GM21825 (cell line): ENCODE results near the gene ADCY6.

Source experiments
- ATAC-seq: cut with Tn5 transposase; IDR thresholded peaks from one replicate; pipeline ENCODE4 v1.9.1; 2021; ENCODE audit warnings: mild to moderate bottlenecking, moderate library complexity; ENCODE audit not compliant: unreplicated experiment

The ADCY6 gene

GRCh38 chr12:48788854-48789775 is at the start of gene ADCY6:
Gene ADCY6, minus strand, starts transcription at chr12:48789089. Its CDS starts 5,655 bp downstream, at chr12:48783434.
- peak; percentile 68 for ATAC-seq

DNA sequence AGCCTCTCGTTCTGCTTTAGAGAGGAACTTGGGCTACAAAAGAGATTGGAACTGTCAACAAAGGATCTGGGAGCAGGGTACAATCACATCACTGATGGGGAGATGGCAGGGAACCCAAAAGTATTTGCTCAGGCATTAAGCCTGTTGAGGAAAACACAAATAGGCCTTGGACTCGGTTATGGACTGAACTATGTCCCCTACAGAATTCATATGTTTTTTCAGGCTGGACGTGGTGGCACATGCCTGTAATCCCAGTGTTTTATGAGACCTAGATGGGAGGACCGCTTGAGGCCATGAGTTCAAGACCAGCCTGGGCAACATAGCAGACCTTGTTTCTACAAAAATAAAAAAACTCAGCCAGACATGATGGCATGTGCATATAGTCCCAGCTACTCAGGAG is 49.2 kb upstream of the ADCY6 start:
- no peak for ATAC-seq

DNA sequence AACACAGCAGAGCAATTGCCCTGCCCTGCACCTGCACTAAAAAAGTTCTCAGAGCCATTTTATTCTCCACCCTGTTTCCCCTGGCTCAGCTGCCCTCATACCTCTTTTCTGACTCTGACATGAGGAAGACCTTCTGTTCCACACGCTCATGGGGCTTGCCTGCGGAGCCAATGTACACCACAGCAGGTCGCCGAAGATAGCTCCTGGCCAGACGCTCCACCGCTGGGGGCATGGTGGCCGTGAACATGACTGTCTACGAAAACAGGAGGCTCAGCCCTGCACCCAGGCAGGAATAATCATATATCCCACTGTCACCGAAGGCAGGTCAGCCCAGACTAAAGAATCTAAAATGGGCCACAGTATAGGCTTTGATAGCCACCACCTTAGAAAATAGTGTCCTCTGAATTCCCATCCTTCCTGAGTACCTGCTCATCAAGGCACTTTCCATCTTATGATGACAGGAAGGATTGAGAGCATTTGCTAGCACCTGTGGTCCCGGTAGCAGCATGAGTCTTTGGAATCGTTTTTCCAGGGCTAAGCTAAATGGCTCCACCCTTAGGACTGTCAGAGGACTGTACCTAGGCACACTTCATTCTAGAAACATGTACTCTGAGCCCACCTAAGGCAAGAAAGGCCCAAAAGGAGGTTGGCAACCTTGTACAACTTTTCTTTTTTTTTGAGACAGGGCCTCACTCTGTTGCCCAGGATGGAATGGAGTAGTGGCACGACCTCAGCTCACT is 43.6 kb upstream of the ADCY6 start:
- ATAC-seq: no peak

GRCh38 chr12:48831257-48831656 is 42.4 kb upstream of the ADCY6 start:
- no peak for ATAC-seq

DNA sequence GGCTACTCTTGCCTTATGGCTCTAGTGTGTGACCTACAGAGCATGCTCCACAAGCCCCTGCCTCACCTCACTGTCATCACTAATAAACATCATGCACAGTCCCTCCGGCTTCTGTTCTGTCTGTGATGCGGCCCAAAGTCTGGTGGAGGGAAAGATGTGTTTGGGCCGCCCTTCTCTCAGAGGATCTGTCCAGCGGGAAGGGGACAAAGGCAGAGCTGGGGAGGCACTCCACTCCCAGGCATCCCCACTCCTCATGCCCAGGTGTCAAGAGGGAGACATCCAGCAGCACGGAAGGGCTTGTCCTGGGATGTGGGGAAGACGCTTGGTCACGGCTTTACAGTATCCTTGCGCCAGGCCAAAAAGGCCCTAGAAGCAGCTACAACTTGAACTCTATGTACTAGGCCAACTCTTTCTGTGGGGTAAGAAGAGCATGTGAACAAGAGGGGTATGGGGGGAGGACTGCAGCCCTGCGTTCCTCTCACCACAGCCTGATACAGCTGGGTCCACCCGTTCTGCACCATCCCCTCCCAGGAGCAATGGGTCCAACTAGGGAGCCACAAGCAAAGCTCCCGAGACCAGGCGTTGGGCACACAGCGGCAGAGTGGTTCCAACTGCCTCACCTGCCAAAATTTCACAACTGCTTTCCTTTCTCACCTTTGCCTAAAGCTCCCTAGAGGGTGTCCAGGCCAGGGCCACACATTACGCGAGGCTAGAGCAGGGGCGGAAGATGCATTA is 40.1 kb upstream of the ADCY6 start:
- ATAC-seq: no peak

DNA sequence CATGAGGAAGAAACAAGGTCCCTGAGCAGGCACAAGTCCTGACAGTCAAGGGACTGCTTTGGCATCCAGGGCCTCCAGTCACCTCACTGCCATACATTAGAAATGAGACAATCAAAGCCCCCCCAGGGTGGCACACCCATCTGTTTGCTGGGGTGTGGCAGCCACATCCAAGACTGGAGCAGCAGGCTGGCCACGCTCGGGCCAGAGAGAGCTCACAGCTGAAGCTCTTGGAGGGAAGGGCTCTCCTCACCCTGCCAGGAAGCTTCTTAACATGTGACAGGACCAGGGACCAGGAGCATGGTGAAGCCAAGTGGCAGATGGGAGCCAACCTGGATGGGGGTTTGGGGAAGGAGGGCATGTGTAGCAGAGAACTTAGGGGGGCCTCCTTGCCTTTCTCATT is 39.4 kb upstream of the ADCY6 start:
- ATAC-seq: no peak

GRCh38 chr12:48827513-48828096 is 38.7 kb upstream of the ADCY6 start:
- no peak for ATAC-seq

GRCh38 chr12:48827026-48827425 is 38.1 kb upstream of the ADCY6 start:
- ATAC-seq: no peak

- ATAC-seq: no peak
Observed at GRCh38 chr12:48826209-48826855, 37.4 kb upstream of the ADCY6 start.

GRCh38 chr12:48824905-48825304 is 36.0 kb upstream of the ADCY6 start:
- no peak for ATAC-seq

GRCh38 chr12:48824112-48824511 is 35.2 kb upstream of the ADCY6 start:
- no peak for ATAC-seq

DNA sequence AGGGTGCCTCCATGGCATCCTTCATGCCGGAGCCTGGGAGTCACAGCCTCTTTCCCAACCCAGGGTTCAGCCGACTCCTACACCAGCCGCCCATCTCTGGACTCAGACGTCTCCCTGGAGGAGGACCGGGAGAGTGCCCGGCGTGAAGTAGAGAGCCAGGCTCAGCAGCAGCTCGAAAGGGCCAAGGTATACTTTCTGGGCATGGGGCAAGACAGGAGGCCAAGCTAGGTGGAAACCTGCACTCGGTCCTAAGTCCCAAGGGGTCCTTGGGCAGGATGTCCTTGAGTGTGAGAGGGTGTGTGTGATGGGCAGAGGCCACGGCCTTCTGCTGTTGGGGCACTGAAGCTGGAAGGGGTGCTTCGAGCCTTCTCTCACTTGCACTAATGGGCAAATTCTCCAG is 34.4 kb upstream of the ADCY6 start:
- no peak for ATAC-seq

DNA sequence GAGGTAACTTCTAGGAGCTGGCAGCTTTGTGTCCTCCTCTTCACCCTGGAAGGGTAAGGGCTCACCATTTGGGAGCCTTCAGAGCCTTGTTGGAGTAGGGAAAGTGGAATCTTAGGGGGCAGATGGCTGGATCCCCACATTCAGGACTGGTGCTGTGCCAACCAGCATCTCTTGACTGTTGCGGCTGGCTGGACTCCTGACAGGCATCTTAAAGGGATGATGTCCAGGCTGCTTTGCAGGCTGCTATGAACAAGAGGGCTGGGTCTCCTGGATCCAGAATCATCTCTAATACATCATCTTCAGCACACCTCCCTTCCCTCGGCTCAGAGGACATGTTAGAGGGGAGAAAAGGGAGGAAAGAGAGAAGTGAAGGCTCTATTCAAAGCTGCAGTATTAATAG is 33.8 kb upstream of the ADCY6 start:
- ATAC-seq: no peak

- ATAC-seq: no peak
Observed at GRCh38 chr12:48822139-48822538, 33.2 kb upstream of the ADCY6 start.

DNA sequence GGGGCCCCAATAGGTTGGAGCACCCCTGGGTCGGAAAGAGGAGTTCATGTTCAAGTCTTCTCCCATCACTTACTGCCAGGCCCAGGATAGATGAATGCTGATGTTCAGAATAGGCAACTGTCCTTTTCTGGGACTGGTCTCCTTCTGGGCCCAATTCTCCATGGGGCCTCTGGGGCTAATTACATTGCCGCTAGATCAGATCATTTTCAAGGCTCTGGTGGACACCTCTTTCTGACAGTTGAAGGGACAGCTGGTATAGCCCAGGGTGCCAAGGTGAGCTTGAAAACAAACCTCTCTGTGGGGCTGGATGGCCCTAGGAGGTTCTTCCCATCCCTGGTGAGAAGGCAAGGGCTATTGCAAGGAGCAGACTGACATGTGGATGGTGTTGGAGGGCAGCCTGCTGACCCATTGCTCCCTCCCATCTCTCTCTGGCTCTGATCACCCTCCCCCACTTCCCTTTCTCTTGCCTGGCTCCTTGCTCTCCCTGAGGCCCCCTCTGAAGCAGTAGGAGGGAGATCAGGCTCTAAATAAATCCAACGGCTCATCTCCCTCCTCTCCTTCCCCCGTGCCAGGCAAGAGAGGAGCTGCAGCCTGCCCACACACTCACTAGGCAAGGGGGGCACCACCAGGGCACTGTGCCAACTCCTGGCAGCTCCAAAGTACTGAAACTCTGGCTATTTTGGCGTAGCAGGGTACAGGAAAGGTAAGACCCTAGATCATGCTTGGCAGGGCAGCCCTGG is 31.3 kb upstream of the ADCY6 start:
- no peak for ATAC-seq

- ATAC-seq: no peak
Observed at GRCh38 chr12:48818831-48819590, 30.1 kb upstream of the ADCY6 start.

- ATAC-seq: no peak
Observed at GRCh38 chr12:48817873-48818830, 29.3 kb upstream of the ADCY6 start, which contains the start of gene CACNB3. Gene CACNB3, plus strand, starts transcription at chr12:48818496. Its CDS starts 434 bp downstream, at chr12:48818930.
